GM18508 (cell line): ENCODE data around the gene PDCD7.
"Not testable (repeated sequence)": the region's sequence is repeated elsewhere in the genome, so short reads cannot be mapped to it uniquely, and the experiment has no call there.

ENCODE experiments used
- ATAC-seq: cut with Tn5 transposase; IDR thresholded peaks from one replicate; pipeline ENCODE4 v1.9.1; 2021; ENCODE audit warnings: moderate number of reproducible peaks; ENCODE audit not compliant: insufficient read depth, unreplicated experiment

PDCD7 gene

GRCh38 chr15:65132878-65133547 lies 595 bp downstream of the PDCD7 start:
- no peak for ATAC-seq

DNA sequence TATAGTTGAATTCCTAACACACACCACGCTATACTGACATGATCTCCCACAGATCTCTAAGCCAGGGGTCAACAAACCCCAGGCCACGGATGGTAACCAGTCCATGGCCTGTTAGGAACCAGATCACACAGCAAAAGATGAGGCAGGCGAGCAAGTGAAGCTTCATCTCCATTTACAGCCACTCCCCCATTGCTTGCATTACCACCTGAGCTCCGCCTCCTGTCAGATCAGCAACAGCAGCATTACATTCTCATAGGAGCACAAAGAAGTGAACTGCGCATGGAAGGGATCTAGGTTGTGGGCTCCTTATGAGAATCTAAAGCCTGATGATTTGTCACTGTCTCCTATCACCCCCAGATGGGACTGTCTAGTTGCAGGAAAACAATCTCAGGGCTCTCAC lies 2.7 kb downstream of the PDCD7 start:
- no peak for ATAC-seq

DNA sequence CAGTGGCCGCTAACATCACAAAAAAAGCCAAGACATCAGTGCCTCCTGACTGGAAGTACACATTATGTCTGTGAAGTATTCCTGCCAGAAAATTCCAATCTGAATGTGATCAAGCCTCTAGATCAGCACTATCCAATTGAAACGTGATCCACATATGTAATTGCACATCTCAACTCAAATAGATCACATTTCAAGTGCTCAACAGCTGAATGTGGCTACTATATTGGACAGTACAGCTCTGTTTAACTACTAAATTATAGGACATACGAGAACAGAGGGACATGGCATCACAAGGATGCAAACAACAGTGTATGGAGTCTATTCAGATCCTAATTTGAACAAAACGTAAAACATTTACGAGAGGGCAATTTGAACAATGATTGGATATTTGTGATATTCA lies 18.1 kb downstream of the PDCD7 start:
- ATAC-seq = no peak

- ATAC-seq = no peak
These were observed 18.5 kb downstream of the PDCD7 start, which contains the start of gene UBAP1L for GRCh38 chr15:65115086-65115485. Gene UBAP1L, minus strand, starts transcription at chr15:65115200. Its CDS starts 8,985 bp downstream, at chr15:65106215.

GRCh38 chr15:65110676-65111292 lies 22.8 kb downstream of the PDCD7 start:
- no peak for ATAC-seq

DNA sequence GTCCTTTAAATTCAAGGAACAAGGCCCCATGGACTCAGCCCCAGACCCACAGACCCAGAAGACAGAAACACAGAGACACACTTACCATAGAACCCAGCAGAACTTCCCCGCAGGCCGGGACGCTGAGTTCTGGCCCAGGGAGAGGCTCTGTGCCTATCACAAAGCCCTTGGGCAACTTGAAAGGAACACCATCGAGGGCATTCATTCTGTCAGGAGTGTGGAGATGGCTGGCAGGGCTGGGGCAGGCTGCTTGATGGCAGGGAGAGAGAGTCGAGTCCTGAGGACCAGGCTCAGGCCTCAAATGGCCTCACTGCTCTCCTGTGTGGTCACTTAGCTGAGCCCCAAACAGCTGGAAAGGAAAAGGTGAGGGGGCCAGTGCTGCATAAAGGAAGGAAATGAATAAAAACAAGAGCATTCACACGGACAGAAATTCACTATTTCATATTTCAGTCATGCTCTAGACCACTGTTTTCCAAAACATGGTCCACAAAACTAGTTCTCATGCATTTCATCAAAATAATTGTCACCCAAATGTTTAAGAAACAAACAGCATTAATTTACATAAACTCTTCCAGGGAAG lies 27.5 kb downstream of the PDCD7 start:
- no peak for ATAC-seq

- ATAC-seq = no peak
These were observed 28.6 kb downstream of the PDCD7 start for GRCh38 chr15:65105038-65105437.

DNA sequence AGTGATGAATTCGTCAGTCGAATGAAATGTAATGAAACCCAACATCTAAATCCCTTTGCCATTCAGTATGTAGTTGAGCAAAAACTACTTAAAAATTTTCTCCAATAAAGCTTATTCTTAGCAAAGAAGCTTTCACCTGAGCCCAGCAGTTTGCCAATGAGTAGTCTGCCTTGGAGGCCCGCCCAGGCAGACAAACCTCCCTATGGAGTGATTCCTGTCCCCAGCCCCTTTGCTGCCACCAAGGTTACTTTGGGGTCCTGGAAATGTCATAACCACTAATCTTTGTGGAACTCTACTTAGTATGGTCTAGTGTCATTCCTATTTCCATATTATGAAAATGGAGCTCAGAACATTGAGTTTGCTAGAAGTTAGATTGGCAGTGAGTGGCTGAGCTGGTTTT lies 30.7 kb downstream of the PDCD7 start:
- no peak for ATAC-seq

GRCh38 chr15:65101891-65102708 lies 31.5 kb downstream of the PDCD7 start:
- ATAC-seq = no peak

DNA sequence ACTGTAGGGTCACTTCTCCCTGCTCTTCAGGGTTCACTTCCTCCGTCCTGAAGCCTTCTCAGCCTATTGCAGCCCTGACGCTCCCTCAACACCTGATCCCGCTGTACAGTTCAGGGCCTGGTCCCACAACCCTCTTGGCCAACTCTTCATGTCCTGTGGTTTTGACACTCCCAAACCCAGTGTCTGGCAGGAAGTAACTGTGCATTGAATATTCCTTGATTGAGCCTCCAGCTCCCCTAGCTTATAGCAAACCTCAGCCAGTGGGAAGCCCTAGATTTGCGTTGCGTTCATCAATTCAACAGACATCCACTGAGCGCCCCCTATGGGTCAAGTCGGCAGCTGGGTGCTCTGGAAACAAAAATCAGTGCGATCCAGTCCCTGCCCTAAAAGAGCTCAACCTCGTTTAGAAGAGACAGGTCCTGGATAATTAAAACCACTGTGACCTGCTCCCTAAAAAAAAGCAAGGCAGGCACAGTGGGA lies 32.2 kb downstream of the PDCD7 start:
- no peak for ATAC-seq

GRCh38 chr15:65100442-65100841 lies 33.2 kb downstream of the PDCD7 start:
- ATAC-seq = no peak

GRCh38 chr15:65099801-65100200 lies 33.8 kb downstream of the PDCD7 start:
- not testable (repeated sequence) for ATAC-seq

DNA sequence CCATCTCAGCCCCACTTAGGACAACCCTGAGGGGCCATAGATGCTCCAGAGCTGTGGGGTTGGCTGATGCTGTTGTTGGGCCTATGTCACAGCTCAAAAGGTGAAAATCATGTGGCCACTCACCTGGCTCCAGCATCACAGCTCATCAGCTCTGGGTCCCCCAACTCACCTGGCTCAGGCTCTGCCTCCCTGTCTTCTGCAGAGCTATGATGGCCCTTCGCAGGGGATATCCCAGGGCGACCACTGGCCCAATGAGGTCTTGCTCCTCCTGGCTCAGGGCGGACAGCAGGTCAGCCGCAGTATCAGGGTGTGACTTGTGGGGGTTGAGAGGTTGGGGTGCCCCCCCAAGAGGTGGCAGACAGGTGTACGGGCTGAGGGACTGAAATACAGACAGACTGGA lies 34.3 kb downstream of the PDCD7 start:
- ATAC-seq = no peak

DNA sequence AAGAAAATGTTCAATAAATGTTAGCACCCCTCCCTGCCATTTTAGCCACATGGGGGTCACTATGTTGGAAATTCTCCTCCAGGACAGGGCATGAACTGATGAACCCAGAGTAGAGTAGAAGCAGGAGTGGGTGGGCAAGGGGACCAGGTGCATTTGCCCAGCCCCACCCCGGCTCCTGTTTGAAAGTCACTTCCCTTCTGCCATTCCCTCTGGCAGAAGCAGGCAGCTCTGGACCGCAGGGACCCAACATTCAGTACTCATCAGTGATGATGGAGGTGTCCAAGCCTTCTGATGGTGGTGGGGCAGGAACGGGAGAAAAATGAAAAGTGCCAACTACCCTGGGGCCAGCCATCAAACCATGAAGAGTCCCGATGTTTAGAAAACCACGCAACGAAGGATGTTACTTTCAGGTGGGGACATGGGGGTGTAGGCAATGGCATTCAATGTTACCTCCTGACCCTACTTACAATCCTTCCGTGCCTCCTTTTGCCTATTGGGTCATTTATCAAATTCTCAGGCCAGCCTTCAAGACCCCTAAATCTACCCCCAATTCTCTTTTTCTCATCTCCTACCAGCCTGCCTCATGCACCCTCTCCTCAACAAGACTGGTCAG lies 35.9 kb downstream of the PDCD7 start:
- ATAC-seq = no peak

DNA sequence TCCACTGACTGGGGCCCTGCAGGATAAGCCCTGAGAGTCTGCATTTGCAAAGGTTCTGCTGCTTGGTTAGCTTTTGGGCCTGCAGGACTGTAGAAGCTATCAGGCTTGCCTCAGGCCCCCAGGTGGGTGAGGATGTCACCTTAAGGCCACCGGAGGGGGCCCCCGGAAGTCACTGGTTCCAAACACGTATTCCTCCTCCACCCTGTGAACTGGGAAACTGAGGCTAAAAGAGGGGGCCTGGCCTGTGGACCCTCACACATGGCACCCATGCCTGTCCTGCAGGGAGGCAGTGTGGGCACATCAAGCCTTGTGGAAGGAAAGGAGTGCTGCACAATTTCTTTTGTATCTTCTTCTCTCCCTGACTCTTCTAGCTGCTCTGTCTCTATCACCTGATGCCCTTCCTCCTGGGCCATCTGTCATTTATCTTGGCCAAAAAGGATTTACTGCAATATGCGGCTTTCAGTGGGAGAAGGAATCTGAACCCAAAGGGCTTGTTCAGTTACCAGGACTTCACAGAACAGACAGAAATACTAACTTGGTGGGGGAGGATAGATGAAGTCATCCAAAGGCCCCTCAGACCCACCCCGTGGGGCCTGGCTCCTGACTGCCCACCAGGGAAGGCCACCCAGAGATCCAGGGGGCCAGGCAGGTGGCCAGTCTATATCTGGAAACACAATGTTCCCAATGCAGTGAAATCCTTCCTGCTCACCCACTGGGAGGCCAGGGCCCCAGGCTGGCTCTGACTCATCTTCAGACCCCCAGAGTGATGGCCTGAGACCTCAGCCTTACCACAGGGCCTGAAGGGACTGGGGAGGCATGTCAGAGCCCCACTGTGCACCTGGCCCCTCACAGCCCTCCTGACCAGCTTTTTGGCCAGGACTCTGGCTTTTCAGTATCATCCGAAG lies 36.9 kb downstream of the PDCD7 start:
- no peak for ATAC-seq

DNA sequence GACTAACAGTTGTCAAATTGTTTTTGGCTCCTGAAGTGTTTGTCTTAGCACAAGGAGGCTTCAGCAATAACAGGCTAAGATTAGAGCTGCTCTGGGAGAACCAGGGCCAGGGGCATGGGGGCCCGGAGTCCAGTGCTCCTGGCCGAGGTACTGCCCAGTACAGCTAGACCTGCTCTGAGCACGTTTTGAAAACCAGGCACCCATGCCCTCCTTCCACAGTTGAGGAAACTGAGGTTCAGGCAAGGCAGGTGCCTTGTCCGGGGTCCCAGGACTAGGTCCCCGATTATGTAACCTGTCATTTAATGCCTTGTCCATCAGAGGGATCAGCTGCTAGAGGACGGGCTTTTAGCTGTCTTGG lies 37.9 kb downstream of the PDCD7 start:
- ATAC-seq = no peak

- ATAC-seq = no peak
These were observed 38.4 kb downstream of the PDCD7 start for GRCh38 chr15:65095011-65095746.

DNA sequence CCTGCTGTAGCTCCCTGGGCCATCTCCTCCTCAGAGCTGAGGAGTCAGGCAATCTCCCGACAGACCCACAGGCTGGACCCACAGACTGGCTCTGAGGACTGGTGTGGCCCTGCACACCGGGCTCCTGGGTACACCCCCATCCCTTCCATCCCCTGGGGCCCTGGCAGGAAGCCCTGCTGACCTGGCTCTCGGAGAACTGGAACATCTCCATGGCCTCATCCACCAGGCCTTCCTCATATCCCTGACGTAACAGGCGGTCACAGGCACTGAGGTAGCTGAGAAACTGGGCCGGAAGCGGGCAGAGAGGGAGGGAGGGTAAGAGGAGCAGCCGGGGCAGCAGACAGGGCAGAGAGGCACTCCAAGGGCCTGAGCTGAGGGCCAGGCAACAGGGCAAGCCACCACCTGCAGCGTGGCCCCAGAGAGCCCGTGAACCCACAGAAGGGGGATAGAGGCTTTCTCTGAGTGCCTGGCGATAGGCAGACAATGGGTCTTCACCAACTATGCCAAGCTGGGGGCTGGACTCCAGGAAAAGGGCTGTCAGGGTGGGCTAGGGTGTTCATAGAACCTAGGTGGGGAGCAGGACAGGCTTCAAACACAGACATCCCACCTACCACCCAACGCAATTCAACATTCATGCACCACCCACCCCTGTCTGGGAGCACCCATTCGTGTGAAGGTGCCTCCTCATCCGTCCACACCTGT lies 39.2 kb downstream of the PDCD7 start:
- ATAC-seq = no peak
